HCT116 (cell line): ENCODE results near the gene CXCL8.

Experiments used
- CTCF ChIP-seq, 3 experiments: fragments of 200-600 bp in 1 of 3; sonication (generic) in 1 of 3; IDR thresholded peaks in 2 of 3; conservative IDR thresholded peaks in 1 of 3; 2 replicates each; pipeline ENCODE4 v1.5.1; 2012 to 2017; ENCODE audit warnings: low read depth in 2 of 3, low read length in 2 of 3, antibody characterized with exemption in 1 of 3, borderline replicate concordance in 1 of 3, control low read depth in 1 of 3, mild to moderate bottlenecking in 1 of 3, mixed read lengths in 1 of 3, mixed run types in 1 of 3, moderate library complexity in 1 of 3; ENCODE audit not compliant: insufficient read depth in 1 of 3
- EZH2 ChIP-seq: fragments of 200-600 bp; sonication (generic); IDR thresholded peaks from 2 replicates; pipeline ENCODE4 v1.6.1; 2017; ENCODE audit warnings: antibody characterized with exemption, mixed run types
- EZH2phosphoT487 ChIP-seq: fragments of 200-600 bp; IDR thresholded peaks from 2 replicates; pipeline ENCODE4 v1.6.1; 2018; ENCODE audit warnings: antibody characterized with exemption, borderline replicate concordance
- FOSL1 ChIP-seq: IDR thresholded peaks from 2 replicates; pipeline ENCODE4 v1.6.1; 2012; ENCODE audit warnings: low read depth
- JUND ChIP-seq: IDR thresholded peaks from 2 replicates; pipeline ENCODE4 v1.6.1; 2012
- POLR2A ChIP-seq: IDR thresholded peaks from 2 replicates; pipeline ENCODE4 v1.7.0; 2011; ENCODE audit warnings: borderline replicate concordance; ENCODE audit not compliant: insufficient read depth, insufficient read length; ENCODE audit errors: extremely low read depth
- POLR2AphosphoS5 ChIP-seq: IDR thresholded peaks from 2 replicates; pipeline ENCODE4 v1.6.1; 2011; ENCODE audit warnings: mild to moderate bottlenecking, low read depth, low read length, moderate library complexity
- RAD21 ChIP-seq: IDR thresholded peaks from 2 replicates; pipeline ENCODE4 v1.6.1; 2012; ENCODE audit warnings: low read depth, mild to moderate bottlenecking
- SIN3A ChIP-seq: IDR thresholded peaks from 2 replicates; pipeline ENCODE4 v1.6.1; 2012; ENCODE audit warnings: low read depth
- SP1 ChIP-seq: IDR thresholded peaks from 2 replicates; pipeline ENCODE4 v1.6.1; 2012; ENCODE audit warnings: low read depth
- ZBTB33 ChIP-seq: IDR thresholded peaks from 2 replicates; pipeline ENCODE4 v1.6.1; 2011; ENCODE audit warnings: mild to moderate bottlenecking, low read length, moderate library complexity; ENCODE audit not compliant: insufficient replicate concordance; ENCODE audit errors: extremely low read depth
- ZNF274 ChIP-seq: fragments of 200-500 bp; sonication (Bioruptor generic); IDR thresholded peaks from 2 replicates; pipeline ENCODE4 v1.6.1; 2014; ENCODE audit warnings: mild to moderate bottlenecking, low read depth, low read length, inconsistent platforms

- TF ChIP-seq FOSL1 (no peak), CTCF (IDR thresholded peaks at IDR 0.05 in 2 of 3, conservative IDR thresholded peaks at IDR 0.05 in 1 of 3; ENCODE audit: borderline replicate concordance in 1 of 3, insufficient read depth in 1 of 3, low read depth in 2 of 3, low read length in 2 of 3) (no peak), EZH2 (no peak), RAD21 (no peak), POLR2A (no peak), SP1 (no peak), ZNF274 (no peak), POLR2AphosphoS5 (no peak), EZH2phosphoT487 (no peak), JUND (no peak), ZBTB33 (no peak), SIN3A (no peak)
Measured at GRCh38 chr4:73707269-73707875, 33.0 kb upstream of the CXCL8 start.
